GM23338 (cell line): ENCODE data around the gene STK32C. TPM values are rescaled to one million over a fixed set of nuclear protein-coding genes. Genes with fewer than 3 reads are reported as not detected.

Experiments used
- ATAC-seq: fragments of 200-7000 bp; cut with Tn5 transposase; 3 replicates; pipeline ENCODE4 v1.9.1; 2020
- DNase-seq: peaks from one replicate; pipeline ENCODE4 v3.0.0-alpha.2; 2015; ENCODE audit warnings: low spot score
- H2AFZ ChIP-seq: fragments of 200-600 bp; sonication (generic); 2 replicates; pipeline ENCODE4 v1.8.0; 2016; ENCODE audit warnings: antibody characterized with exemption, mild to moderate bottlenecking, moderate library complexity
- H3F3A ChIP-seq: fragments of 200-600 bp; sonication (generic); replicated peaks from 2 replicates; pipeline ENCODE4 v1.8.0; 2017; ENCODE audit warnings: antibody characterized with exemption, mixed run types, low read depth
- H3K27ac ChIP-seq: fragments of 200-600 bp; sonication (generic); 2 replicates; pipeline ENCODE4 v1.6.1; 2016; ENCODE audit warnings: low read depth
- H3K27me3 ChIP-seq: fragments of 200-600 bp; sonication (generic); 2 replicates; pipeline ENCODE4 v1.8.0; 2016; ENCODE audit warnings: mild to moderate bottlenecking, mixed run types, moderate library complexity; ENCODE audit not compliant: insufficient read depth
- H3K36me3 ChIP-seq: fragments of 200-600 bp; sonication (generic); 2 replicates; pipeline ENCODE4 v1.8.0; 2016; ENCODE audit warnings: mild to moderate bottlenecking; ENCODE audit not compliant: insufficient read depth
- H3K4me1 ChIP-seq: fragments of 200-600 bp; sonication (generic); 2 replicates; pipeline ENCODE4 v1.8.0; 2016; ENCODE audit warnings: mild to moderate bottlenecking, moderate library complexity; ENCODE audit not compliant: insufficient read depth
- H3K4me2 ChIP-seq: fragments of 200-600 bp; sonication (generic); 2 replicates; pipeline ENCODE4 v1.7.1; 2017; ENCODE audit warnings: mixed run types
- H3K4me3 ChIP-seq: fragments of 200-600 bp; sonication (generic); 2 replicates; pipeline ENCODE4 v1.6.1; 2016; ENCODE audit warnings: mixed run types
- H3K79me2 ChIP-seq: fragments of 200-600 bp; sonication (generic); replicated peaks from 2 replicates; pipeline ENCODE4 v1.8.0; 2017; ENCODE audit warnings: mild to moderate bottlenecking; ENCODE audit not compliant: insufficient read depth
- H3K9me2 ChIP-seq: fragments of 200-600 bp; sonication (generic); 2 replicates; pipeline ENCODE4 v1.8.0; 2017; ENCODE audit not compliant: insufficient read depth
- H4K20me1 ChIP-seq: fragments of 200-600 bp; sonication (generic); replicated peaks from 2 replicates; pipeline ENCODE4 v1.8.0; 2017; ENCODE audit warnings: mild to moderate bottlenecking; ENCODE audit not compliant: insufficient read depth
- H3K27ac Mint-ChIP-seq: 2 replicates; pipeline ENCODE4 v1.8.0; 2020; ENCODE audit warnings: inconsistent platforms, mild to moderate bottlenecking, moderate library complexity, mixed read lengths
- H3K27me3 Mint-ChIP-seq: 3 replicates; pipeline ENCODE4 v1.8.0; 2022; ENCODE audit warnings: low read depth, mild to moderate bottlenecking, moderate library complexity, mixed read lengths, inconsistent platforms; ENCODE audit not compliant: insufficient read depth, poor library complexity
- H3K36me3 Mint-ChIP-seq: 3 replicates; pipeline ENCODE4 v1.8.0; 2021; ENCODE audit warnings: low read depth, mild to moderate bottlenecking, inconsistent platforms, moderate library complexity, mixed read lengths
- H3K4me1 Mint-ChIP-seq: 3 replicates; pipeline ENCODE4 v1.8.0; 2020; ENCODE audit warnings: mild to moderate bottlenecking, inconsistent platforms, mixed read lengths
- H3K4me3 Mint-ChIP-seq: 3 replicates; pipeline ENCODE4 v1.8.0; 2021; ENCODE audit warnings: moderate library complexity, mild to moderate bottlenecking, inconsistent platforms, mixed read lengths
- H3K9me3 Mint-ChIP-seq: 3 replicates; pipeline ENCODE4 v1.8.0; 2020; ENCODE audit warnings: moderate library complexity, mild to moderate bottlenecking, inconsistent platforms, mixed read lengths
- EZH2 ChIP-seq: fragments of 200-600 bp; sonication (generic); IDR thresholded peaks from one replicate; pipeline ENCODE4 v1.8.0; 2017; ENCODE audit warnings: antibody characterized with exemption, mild to moderate bottlenecking, low read depth; ENCODE audit not compliant: unreplicated experiment
- JUNB ChIP-seq: IDR thresholded peaks from one replicate; pipeline ENCODE4 v1.6.1; 2016; ENCODE audit warnings: antibody characterized with exemption; ENCODE audit not compliant: unreplicated experiment
- POLR2AphosphoS5 ChIP-seq: IDR thresholded peaks from 2 replicates; pipeline ENCODE4 v1.6.1; 2016; ENCODE audit warnings: antibody characterized with exemption, low read depth
- STAT1 ChIP-seq: IDR thresholded peaks from one replicate; pipeline ENCODE4 v1.6.1; 2016; ENCODE audit warnings: antibody characterized with exemption; ENCODE audit not compliant: unreplicated experiment
- ZNF331 ChIP-seq: fragments of 250-450 bp; sonication (Bioruptor Pico); IDR thresholded peaks from 2 replicates; pipeline ENCODE4 v1.5.0; 2020; ENCODE audit warnings: low read depth, mild to moderate bottlenecking, moderate library complexity
- polyA plus RNA-seq: library from polyadenylated mRNA; unstranded; fragments of >200 nt; fragmentation: Nextera tagmentation; extraction: Ambion mirVana; gene quantifications from 2 replicates; pipeline ENCODE4 v1.2.1, GENCODE V29; 2016
- total RNA-seq: library from RNA; depleted of rRNA; stranded (reverse); fragments of >200 nt; shearing (Covaris generic); gene quantifications from 2 replicates; pipeline ENCODE4 v1.2.3, GENCODE V29; 2014
- TF ChIP-seq, protein P1 (sequence below): IDR thresholded peaks from one replicate; pipeline ENCODE4 v1.6.1; 2018; ENCODE audit warnings: antibody characterized with exemption; ENCODE audit not compliant: unreplicated experiment
- TF ChIP-seq, protein P2 (sequence below): IDR thresholded peaks from 2 replicates; pipeline ENCODE4 v1.6.1; 2016; ENCODE audit warnings: antibody characterized with exemption
- TF ChIP-seq, protein P3 (sequence below), 2 experiments: fragments of 200-600 bp in 1 of 2; sonication (generic) in 1 of 2; conservative IDR thresholded peaks; 2 replicates each; pipeline versions ENCODE4 v1.5.1 to v1.6.1; 2016 to 2017; ENCODE audit warnings: antibody characterized with exemption in 2 of 2, low read depth in 2 of 2, mild to moderate bottlenecking in 2 of 2, moderate library complexity in 1 of 2
- TF ChIP-seq, protein P4 (sequence below): fragments of 250-450 bp; sonication (Bioruptor Pico); IDR thresholded peaks from 2 replicates; pipeline ENCODE4 v1.5.0; 2020; ENCODE audit warnings: mild to moderate bottlenecking, moderate library complexity

Gene STK32C
- total and polyA plus RNA-seq, 2 experiments from 2014 or later, result 10.2 to 20.5 TPM

DNA sequence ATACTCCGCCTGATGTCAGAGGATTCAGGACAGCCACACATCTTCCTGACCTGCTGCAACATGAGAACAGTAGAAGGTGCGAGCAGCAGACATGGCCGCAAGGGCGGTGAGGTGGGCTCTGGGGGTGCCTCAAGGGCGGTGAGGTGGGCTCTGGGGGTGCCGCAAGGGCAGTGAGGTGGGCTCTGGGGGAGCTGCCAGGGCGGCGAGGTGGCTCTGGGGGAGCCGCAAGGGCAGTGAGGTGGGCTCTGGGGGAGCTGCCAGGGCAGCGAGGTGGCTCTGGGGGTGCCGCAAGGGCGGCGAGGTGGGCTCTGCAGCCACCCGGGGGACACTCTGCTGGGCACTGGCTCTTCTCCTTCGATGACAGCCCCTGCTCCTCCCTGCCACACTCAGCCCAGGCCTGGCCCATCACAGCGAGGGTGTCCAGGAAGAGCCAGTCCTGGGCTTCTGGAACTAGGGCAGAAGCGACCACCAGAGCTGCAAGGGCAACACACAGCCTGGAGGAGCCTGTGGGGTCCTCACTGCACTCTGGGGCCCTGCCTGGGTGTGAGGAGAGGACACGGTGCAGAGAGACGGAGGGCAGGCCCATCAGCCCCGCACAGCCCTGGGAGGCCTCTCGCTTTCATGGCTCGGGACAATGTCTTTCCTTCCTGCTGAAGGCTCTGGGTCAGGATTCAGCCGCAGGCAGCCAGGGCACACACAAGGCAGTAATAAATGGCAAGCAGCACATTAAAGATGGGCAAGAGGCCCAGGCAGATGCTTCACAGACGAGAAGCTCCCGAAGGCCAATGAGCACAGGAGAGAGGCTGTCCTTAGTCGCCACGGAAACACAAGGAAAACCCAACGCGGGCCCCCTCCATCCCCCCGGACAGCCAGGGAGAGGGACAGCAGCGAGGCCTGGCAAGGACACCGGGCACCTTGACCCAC, 42.5 kb downstream of the STK32C start (continued):
- TF ChIP-seq, protein P1, sequence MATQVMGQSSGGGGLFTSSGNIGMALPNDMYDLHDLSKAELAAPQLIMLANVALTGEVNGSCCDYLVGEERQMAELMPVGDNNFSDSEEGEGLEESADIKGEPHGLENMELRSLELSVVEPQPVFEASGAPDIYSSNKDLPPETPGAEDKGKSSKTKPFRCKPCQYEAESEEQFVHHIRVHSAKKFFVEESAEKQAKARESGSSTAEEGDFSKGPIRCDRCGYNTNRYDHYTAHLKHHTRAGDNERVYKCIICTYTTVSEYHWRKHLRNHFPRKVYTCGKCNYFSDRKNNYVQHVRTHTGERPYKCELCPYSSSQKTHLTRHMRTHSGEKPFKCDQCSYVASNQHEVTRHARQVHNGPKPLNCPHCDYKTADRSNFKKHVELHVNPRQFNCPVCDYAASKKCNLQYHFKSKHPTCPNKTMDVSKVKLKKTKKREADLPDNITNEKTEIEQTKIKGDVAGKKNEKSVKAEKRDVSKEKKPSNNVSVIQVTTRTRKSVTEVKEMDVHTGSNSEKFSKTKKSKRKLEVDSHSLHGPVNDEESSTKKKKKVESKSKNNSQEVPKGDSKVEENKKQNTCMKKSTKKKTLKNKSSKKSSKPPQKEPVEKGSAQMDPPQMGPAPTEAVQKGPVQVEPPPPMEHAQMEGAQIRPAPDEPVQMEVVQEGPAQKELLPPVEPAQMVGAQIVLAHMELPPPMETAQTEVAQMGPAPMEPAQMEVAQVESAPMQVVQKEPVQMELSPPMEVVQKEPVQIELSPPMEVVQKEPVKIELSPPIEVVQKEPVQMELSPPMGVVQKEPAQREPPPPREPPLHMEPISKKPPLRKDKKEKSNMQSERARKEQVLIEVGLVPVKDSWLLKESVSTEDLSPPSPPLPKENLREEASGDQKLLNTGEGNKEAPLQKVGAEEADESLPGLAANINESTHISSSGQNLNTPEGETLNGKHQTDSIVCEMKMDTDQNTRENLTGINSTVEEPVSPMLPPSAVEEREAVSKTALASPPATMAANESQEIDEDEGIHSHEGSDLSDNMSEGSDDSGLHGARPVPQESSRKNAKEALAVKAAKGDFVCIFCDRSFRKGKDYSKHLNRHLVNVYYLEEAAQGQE, result no peak
- TF ChIP-seq JUNB (no peak), ZNF331 (CRISPR knock-in tag) (no peak), STAT1 (no peak), POLR2AphosphoS5 (no peak)

DNA sequence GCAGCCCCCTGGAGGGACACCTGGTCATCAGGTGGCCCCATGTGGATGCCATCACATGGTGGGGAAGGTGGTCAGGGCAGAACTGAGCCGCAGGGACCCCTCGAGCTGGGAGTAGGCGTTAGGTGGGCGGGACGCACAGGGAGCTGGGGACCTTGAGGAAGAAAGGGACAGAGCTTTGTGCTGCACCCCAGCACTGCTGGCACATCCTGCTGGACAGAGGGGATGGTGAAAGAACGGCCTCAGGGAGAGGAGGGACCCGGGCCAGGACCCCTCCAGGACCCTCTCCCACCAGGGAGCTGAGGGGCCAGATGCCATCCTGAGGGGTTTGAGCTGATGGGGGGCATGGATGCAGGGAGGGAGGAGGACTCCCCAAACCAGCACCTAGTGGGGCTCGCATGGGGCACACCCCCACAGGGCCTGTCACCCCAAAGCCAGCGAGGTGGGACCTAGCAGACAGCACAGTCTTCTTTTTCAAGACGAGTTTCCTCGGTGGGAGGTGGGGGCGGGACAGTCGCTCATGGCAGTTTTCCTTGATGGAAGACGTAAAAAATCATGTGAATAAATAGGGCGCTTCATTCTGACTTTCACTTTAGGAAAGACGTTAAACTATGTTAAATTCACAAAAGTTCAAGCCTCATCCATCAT, 43.3 kb downstream of the STK32C start:
- Histone ChIP-seq H3K9me2 (no peaks in the 10 kb centered on the region), H3K27ac (no peak overlapping the region), H3K4me2 (no peak overlapping the region), H3K4me1 (no peaks in the 10 kb centered on the region), H2AFZ (no peak overlapping the region), H3K79me2 (no peaks in the 10 kb centered on the region), H3K27me3 (no peaks in the 10 kb centered on the region), H3F3A (0 out of 2 replicates have a peak, but pooled peaks cover 5% of the 10 kb centered on the region), H3K36me3 (no peaks in the 10 kb centered on the region), H3K4me3 (no peak overlapping the region), H4K20me1 (no peaks in the 10 kb centered on the region; the same call in 1 of the 2 replicates)
- DNase-seq (no peak), ATAC-seq (no peak)
- Mint-ChIP-seq H3K27ac (no peak overlapping the region), H3K4me1 (peaks cover 13% of the 10 kb centered on the region), H3K9me3 (peaks cover 18% of the 10 kb centered on the region), H3K36me3 (peaks cover 8% of the 10 kb centered on the region; the same call in 2 of the 3 replicates), H3K4me3 (no peak overlapping the region), H3K27me3 (peaks cover 9% of the 10 kb centered on the region)
- no peak for TF ChIP-seq JUNB
- TF ChIP-seq, protein P2, sequence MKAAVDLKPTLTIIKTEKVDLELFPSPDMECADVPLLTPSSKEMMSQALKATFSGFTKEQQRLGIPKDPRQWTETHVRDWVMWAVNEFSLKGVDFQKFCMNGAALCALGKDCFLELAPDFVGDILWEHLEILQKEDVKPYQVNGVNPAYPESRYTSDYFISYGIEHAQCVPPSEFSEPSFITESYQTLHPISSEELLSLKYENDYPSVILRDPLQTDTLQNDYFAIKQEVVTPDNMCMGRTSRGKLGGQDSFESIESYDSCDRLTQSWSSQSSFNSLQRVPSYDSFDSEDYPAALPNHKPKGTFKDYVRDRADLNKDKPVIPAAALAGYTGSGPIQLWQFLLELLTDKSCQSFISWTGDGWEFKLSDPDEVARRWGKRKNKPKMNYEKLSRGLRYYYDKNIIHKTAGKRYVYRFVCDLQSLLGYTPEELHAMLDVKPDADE, result no peak
- no peak for TF ChIP-seq ZNF331 (CRISPR knock-in tag)
- no peak for TF ChIP-seq EZH2
- TF ChIP-seq, protein P3, sequence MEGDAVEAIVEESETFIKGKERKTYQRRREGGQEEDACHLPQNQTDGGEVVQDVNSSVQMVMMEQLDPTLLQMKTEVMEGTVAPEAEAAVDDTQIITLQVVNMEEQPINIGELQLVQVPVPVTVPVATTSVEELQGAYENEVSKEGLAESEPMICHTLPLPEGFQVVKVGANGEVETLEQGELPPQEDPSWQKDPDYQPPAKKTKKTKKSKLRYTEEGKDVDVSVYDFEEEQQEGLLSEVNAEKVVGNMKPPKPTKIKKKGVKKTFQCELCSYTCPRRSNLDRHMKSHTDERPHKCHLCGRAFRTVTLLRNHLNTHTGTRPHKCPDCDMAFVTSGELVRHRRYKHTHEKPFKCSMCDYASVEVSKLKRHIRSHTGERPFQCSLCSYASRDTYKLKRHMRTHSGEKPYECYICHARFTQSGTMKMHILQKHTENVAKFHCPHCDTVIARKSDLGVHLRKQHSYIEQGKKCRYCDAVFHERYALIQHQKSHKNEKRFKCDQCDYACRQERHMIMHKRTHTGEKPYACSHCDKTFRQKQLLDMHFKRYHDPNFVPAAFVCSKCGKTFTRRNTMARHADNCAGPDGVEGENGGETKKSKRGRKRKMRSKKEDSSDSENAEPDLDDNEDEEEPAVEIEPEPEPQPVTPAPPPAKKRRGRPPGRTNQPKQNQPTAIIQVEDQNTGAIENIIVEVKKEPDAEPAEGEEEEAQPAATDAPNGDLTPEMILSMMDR (conservative IDR thresholded peaks at IDR 0.05; ENCODE audit: low read depth in 2 of 2), result no peak
- no peak for TF ChIP-seq STAT1
- TF ChIP-seq, protein P4, sequence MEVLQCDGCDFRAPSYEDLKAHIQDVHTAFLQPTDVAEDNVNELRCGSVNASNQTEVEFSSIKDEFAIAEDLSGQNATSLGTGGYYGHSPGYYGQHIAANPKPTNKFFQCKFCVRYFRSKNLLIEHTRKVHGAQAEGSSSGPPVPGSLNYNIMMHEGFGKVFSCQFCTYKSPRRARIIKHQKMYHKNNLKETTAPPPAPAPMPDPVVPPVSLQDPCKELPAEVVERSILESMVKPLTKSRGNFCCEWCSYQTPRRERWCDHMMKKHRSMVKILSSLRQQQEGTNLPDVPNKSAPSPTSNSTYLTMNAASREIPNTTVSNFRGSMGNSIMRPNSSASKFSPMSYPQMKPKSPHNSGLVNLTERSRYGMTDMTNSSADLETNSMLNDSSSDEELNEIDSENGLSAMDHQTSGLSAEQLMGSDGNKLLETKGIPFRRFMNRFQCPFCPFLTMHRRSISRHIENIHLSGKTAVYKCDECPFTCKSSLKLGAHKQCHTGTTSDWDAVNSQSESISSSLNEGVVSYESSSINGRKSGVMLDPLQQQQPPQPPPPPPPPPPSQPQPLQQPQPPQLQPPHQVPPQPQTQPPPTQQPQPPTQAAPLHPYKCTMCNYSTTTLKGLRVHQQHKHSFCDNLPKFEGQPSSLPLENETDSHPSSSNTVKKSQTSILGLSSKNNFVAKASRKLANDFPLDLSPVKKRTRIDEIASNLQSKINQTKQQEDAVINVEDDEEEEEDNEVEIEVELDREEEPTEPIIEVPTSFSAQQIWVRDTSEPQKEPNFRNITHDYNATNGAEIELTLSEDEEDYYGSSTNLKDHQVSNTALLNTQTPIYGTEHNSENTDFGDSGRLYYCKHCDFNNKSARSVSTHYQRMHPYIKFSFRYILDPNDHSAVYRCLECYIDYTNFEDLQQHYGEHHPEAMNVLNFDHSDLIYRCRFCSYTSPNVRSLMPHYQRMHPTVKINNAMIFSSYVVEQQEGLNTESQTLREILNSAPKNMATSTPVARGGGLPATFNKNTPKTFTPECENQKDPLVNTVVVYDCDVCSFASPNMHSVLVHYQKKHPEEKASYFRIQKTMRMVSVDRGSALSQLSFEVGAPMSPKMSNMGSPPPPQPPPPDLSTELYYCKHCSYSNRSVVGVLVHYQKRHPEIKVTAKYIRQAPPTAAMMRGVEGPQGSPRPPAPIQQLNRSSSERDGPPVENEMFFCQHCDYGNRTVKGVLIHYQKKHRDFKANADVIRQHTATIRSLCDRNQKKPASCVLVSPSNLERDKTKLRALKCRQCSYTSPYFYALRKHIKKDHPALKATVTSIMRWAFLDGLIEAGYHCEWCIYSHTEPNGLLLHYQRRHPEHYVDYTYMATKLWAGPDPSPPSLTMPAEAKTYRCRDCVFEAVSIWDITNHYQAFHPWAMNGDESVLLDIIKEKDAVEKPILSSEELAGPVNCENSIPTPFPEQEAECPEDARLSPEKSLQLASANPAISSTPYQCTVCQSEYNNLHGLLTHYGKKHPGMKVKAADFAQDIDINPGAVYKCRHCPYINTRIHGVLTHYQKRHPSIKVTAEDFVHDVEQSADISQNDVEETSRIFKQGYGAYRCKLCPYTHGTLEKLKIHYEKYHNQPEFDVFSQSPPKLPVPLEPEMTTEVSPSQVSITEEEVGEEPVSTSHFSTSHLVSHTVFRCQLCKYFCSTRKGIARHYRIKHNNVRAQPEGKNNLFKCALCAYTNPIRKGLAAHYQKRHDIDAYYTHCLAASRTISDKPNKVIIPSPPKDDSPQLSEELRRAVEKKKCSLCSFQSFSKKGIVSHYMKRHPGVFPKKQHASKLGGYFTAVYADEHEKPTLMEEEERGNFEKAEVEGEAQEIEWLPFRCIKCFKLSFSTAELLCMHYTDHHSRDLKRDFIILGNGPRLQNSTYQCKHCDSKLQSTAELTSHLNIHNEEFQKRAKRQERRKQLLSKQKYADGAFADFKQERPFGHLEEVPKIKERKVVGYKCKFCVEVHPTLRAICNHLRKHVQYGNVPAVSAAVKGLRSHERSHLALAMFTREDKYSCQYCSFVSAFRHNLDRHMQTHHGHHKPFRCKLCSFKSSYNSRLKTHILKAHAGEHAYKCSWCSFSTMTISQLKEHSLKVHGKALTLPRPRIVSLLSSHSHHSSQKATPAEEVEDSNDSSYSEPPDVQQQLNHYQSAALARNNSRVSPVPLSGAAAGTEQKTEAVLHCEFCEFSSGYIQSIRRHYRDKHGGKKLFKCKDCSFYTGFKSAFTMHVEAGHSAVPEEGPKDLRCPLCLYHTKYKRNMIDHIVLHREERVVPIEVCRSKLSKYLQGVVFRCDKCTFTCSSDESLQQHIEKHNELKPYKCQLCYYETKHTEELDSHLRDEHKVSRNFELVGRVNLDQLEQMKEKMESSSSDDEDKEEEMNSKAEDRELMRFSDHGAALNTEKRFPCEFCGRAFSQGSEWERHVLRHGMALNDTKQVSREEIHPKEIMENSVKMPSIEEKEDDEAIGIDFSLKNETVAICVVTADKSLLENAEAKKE (CRISPR knock-in tag), result no peak
- TF ChIP-seq POLR2AphosphoS5, result no peak
